ENCODE measurements around the gene MRPS14. TPM values are rescaled to one million over a fixed set of nuclear protein-coding genes. Genes with fewer than 3 reads are reported as not detected.

The MRPS14 gene
- total RNA-seq, 8 experiments from 2014 or later = 22.2 to 37.8 (median 32.5) TPM

DNA sequence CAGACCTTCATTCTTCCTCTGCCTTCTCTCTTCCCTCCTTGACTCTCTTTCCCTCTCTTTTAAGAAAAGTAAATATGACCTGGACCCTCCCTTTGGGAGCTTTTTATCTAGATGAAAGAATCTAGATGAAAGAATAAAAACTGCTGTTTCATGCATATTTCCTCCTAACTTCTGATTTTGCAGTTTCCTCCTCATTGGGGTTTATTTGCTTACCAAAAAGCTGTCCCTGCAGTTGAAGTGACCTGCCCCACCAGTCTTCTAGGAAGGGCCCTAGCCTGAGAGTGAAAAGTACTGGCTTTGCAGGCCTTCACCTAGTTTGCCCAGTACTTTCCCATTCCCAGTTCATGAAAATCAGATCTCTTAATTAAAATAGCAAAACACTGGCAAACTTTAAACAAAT is 51.8 kb downstream of the MRPS14 start:
- no peaks in the 10 kb centered on the region for H3K4me1 ChIP-seq (replicated peaks in 1 of 2)
- in situ Hi-C loops (cut with MboI; ENCODE audit: low pct_unique_long_range_greater_than_20kb in 2 of 9, low sequenced_read_pairs in 9 of 9, unreplicated experiment in 9 of 9) = no loop called here
- no peak for ATAC-seq (replicated peaks in 6 of 8)
- H3K27ac ChIP-seq = no peak overlapping the region
- no peak overlapping the region for H3K4me3 ChIP-seq

DNA sequence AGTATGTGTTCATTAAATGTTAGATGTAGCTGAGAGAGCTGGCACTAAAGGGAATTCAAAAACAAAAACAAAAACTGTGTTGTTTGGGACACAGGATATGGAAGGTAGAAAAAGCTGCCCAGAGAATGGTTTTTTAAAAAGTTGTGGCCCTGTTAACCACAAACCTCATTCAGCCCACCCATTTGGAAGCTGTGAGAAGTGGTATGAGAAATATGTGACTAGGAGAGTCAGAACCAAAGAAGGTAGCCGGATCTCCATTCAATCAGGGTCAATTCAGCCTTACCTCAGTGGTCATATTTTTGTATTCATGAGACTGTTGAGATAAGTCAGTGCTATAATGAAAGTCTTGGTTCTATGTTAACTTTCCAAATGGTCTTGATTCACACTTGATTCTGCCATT is 53.2 kb downstream of the MRPS14 start:
- no peak overlapping the region for H3K27ac ChIP-seq
- 75 to 100% (median 100%) methylated on average over 1 of the region's 1 CpG; no CpG with 5 or more reads in 1 of the 10 experiments for WGBS, 10 experiments
- H3K4me1 ChIP-seq (replicated peaks in 1 of 2) = no peaks in the 10 kb centered on the region
- no peak overlapping the region for H3K4me3 ChIP-seq
- in situ Hi-C loops (cut with MboI; ENCODE audit: low pct_unique_long_range_greater_than_20kb in 2 of 9, low sequenced_read_pairs in 9 of 9, unreplicated experiment in 9 of 9) = no loop called here
- ATAC-seq (replicated peaks in 6 of 8) = no peak

DNA sequence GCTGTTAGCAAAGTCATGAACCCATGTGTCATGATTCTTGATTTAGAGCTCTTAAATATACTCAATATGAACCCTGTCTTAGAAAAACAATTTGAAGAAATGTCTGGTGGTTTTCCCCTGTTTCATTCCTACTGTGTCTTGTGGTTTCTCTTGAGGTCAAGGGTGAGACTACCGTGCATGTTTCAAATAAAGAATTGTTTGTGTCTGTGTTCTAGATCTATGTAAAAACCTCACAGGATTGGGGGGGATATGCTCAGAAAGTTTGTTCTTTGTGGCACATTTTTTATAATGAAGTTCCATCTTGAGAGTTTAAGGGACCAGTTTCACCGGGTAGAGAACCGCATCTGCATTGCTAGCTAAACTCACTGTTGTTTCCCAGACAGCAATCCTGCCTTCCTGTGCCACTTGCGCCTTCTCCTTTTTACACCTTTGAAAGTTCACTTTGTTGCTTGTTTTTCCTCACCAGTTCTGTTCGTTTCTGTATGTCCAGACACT is 54.4 kb downstream of the MRPS14 start:
- in situ Hi-C loops (cut with MboI; ENCODE audit: low pct_unique_long_range_greater_than_20kb in 2 of 9, low sequenced_read_pairs in 9 of 9, unreplicated experiment in 9 of 9) = no loop called here
- H3K27ac ChIP-seq = no peak overlapping the region
- no peaks in the 10 kb centered on the region for H3K4me1 ChIP-seq (replicated peaks in 1 of 2)
- 67 to 100% (median 80%) methylated on average over 2 to 5 of the region's 5 CpGs; no CpG with 5 or more reads in 1 of the 10 experiments for WGBS, 10 experiments
- ATAC-seq (replicated peaks in 6 of 8) = no peak
- H3K4me3 ChIP-seq = no peak overlapping the region

DNA sequence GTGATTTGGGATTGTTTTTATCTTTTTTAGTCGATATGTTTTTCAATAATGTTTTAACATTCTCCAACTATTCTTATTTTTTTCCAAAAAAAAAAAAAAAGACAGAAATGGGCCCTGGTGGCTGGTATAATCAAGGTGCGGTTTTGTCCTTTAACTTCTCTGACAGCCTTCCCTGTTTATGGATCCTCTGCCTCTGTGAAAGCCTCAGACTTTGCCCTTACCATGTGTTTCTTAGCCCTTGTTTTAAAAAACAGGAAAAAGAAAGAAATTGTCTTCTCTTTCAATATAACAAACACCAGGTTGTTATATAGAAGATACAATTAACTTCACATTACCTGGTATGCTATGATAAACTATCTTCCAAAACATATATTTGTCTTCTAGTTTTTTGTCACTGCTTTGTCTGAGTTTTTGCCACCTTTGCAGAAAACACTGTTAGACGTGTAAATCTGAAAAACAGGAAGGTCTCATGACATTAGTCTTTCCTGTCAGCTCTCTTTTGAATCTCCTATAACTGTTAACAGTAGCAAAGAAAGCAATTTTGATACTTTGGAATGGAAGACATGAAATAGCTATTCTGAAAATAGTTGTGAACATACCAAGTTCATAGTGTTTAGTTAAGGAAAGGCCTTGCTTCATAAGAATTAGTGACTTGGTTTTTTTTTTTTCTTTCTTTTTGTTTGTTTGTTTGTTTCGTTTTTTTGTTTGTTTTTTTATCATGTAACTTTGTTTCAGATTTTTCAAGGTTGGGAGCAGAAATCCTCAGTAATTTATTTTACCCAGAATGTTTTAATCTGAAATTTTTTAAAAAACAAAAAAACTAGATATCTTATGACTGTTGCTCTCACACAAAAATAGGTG is 55.1 kb downstream of the MRPS14 start:
- Histone ChIP-seq H3K27ac (no peak overlapping the region), H3K4me3 (no peak overlapping the region), H3K4me1 (replicated peaks in 1 of 2) (no peaks in the 10 kb centered on the region)
- WGBS, 10 experiments = 55 to 85% (median 73%) methylated on average over 3 to 4 of the region's 4 CpGs
- in situ Hi-C loops (cut with MboI; ENCODE audit: low pct_unique_long_range_greater_than_20kb in 2 of 9, low sequenced_read_pairs in 9 of 9, unreplicated experiment in 9 of 9) = no loop called here
- ATAC-seq (replicated peaks in 6 of 8) = no peak

DNA sequence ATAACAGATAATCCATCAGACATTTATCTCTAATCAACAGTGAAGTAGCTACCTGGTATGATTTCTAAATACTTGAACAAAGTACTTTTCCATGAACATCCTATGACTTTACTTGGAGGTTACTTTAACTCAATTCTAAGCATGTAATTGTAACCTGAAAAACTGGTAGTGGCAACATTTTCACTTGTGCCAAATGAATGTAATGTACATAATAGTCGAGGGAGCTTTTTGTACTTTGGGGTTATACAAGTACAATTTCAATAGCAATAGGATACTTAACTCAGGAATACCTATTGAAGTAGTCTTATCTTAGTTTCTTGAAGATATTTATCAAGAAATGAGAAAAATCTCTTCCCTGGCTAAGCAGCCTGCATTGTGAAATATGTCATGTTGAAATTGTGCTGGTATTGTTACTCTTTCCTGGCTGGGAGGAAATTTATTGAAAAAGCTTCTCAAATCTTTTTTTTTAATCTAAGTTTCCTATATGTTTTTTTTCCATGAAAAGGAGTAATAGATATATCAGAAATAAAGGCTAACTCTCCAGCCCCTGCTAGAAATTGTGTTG is 57.1 kb downstream of the MRPS14 start:
- ATAC-seq (replicated peaks in 6 of 8) = no peak
- H3K27ac ChIP-seq = no peak overlapping the region
- no peak overlapping the region for H3K4me3 ChIP-seq
- in situ Hi-C loops (cut with MboI; ENCODE audit: low pct_unique_long_range_greater_than_20kb in 2 of 9, low sequenced_read_pairs in 9 of 9, unreplicated experiment in 9 of 9) = no loop called here
- H3K4me1 ChIP-seq (replicated peaks in 1 of 2) = no peaks in the 10 kb centered on the region
- 0 to 100% (median 90%) methylated on average over 1 of the region's 1 CpG; no CpG with 5 or more reads in 1 of the 10 experiments for WGBS, 10 experiments

DNA sequence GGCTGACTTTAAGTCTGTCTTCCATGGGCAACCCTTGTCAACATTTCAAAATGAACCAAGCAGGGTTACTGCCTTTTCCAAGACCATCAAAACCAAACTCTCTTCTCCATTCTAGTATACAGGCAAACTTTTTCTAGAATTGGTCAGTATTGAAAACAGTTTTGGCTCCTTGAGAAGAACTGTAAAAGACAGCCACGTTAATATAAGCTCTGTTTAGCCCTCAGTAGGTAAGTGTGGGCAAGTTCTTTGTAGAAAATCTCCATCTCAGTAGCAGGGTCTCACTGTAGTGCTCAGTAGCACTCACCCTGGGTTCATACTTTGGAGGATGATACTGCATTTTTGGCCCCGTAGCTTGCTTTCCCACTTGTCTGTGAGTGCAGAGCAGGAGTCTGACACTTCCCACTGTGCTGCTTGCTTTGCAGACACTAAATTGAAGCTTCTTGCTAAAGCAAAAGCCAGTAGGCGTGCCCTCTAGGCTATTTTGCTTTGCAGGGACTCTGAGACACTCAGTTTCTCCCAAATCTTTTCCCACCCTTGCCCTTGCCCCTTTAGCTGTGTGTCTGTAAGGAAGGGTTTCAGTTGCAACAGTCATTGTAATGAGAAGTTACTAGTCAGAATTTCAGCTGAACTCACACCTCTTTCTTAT is 57.7 kb downstream of the MRPS14 start:
- in situ Hi-C loops (cut with MboI; ENCODE audit: low pct_unique_long_range_greater_than_20kb in 2 of 9, low sequenced_read_pairs in 9 of 9, unreplicated experiment in 9 of 9) = no loop called here
- no peak overlapping the region for H3K4me3 ChIP-seq
- H3K27ac ChIP-seq = no peak overlapping the region
- peak in 4 of 8 experiments; percentile 9 to 22 (median 18) for ATAC-seq (replicated peaks in 6 of 8)
- 8 to 86% (median 70%) methylated on average over 1 to 3 of the region's 3 CpGs; no CpG with 5 or more reads in 1 of the 10 experiments for WGBS, 10 experiments
- H3K4me1 ChIP-seq (replicated peaks in 1 of 2) = no peaks in the 10 kb centered on the region

DNA sequence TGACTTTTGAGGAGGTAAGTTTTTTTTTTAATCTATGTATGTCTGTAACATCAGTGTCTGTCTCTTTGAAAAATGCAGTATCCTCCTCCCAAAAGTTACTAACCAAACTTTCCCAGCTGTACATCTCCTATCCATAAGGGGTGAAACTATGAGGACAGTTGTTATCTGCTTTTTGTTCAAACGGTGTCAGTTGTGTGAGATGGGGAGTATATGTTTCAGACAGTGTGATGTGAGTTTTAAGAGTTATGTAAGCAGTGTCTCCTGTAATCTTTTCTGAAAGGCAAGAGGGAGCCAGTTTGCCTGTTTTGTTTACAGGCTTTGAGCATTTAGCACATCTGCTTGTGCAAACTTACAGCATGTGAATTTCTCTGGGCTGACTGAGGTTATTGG is 58.3 kb downstream of the MRPS14 start:
- in situ Hi-C loops (cut with MboI; ENCODE audit: low pct_unique_long_range_greater_than_20kb in 2 of 9, low sequenced_read_pairs in 9 of 9, unreplicated experiment in 9 of 9) = no loop called here
- Histone ChIP-seq H3K4me1 (replicated peaks in 1 of 2) (no peaks in the 10 kb centered on the region), H3K4me3 (no peak overlapping the region), H3K27ac (no peak overlapping the region)
- 0 to 100% (median 70%) methylated on average over 1 of the region's 1 CpG; no CpG with 5 or more reads in 3 of the 10 experiments for WGBS, 10 experiments
- ATAC-seq (replicated peaks in 6 of 8) = peak in 3 of 8 experiments; percentile 14 to 28 (median 17)

DNA sequence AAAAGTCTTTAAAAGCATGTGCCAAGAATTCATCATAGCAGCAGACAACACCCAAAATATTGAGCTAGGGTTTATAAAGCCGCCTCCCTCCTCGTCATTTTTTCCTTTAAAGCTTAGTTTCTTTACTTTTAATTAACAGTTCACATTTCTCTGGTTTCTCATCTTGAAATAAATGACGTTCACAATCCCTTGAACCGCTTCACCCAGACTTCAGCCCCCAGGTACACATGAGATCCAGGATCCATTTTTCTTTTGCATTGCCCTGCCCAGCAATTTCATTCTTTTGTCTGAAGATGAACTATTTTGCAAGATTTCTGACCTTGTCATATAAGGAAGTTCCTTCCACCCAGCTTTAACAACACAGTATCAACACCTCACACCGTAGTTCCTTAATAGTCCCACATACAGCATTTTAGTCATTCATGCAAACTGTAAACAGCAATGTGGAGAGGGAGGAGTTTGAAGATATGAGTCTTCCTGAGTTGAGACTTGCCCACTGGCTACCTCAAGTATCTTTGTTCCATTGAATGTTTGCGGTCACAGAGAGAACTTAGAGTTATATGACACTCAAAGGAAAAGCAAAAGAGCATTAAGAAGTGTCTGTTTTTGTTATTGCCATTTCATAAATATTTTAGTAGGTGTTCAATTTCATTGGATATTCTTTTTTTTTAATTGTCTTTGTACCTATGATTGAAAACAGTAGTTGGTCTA is 58.8 kb downstream of the MRPS14 start:
- H3K4me1 ChIP-seq (replicated peaks in 1 of 2) = no peaks in the 10 kb centered on the region
- H3K27ac ChIP-seq = no peak overlapping the region
- in situ Hi-C loops (cut with MboI; ENCODE audit: low pct_unique_long_range_greater_than_20kb in 2 of 9, low sequenced_read_pairs in 9 of 9, unreplicated experiment in 9 of 9) = no loop called here
- no peak overlapping the region for H3K4me3 ChIP-seq
- peak in 3 of 8 experiments; percentile 76 to 87 (median 87) for ATAC-seq (replicated peaks in 6 of 8)
- 1 to 92% (median 67%) methylated on average over 3 to 6 of the region's 6 CpGs for WGBS, 10 experiments

DNA sequence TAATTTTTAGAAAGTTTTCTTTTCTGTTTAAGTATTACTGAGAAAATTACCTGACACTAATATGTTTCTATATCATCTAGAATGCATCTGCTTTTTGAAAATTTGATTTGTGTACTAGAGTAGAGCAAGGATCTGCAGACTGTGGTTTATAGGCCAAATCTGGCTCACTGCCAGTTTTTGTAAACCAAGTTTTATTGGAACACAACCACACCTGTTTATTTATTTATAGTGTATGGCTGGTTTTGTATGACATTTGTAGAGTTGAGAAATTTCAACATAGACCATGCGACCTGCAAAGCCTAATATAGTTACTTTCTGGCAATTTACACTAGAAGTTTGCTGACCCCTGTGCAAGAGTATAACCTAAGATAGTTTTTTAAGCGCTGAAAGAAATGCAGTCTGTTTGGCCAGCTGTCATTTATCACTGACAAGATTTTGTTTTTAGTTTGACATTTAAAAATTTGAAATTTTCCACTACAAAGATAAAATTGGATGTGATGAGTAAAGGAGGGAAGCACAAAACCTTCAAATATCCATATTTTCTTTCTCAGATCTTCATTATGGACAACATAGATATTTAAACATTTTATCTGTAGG is 59.6 kb downstream of the MRPS14 start:
- in situ Hi-C loops (cut with MboI; ENCODE audit: low pct_unique_long_range_greater_than_20kb in 2 of 9, low sequenced_read_pairs in 9 of 9, unreplicated experiment in 9 of 9) = no loop called here
- Histone ChIP-seq H3K27ac (no peak overlapping the region), H3K4me1 (replicated peaks in 1 of 2) (no peaks in the 10 kb centered on the region), H3K4me3 (no peak overlapping the region)
- no peak for ATAC-seq (replicated peaks in 6 of 8)
- 0 to 100% (median 79%) methylated on average over 1 to 2 of the region's 2 CpGs for WGBS, 10 experiments

Other genes with a start within 250 kb of the MRPS14 start
- gene CACYBP, start 23.5 kb downstream of the MRPS14 start, total RNA-seq = 100 to 1,000 TPM in 7 of 8 experiments, 10 to 100 TPM in 1; 82.5 to 174 (median 128) TPM
- gene TNN, start 44.4 kb upstream of the MRPS14 start, total RNA-seq = 1 to 10 TPM in 1 of 8 experiments, under 1 TPM in 5, not detected in 2; 0.09 to 6.6 (median 0.22) TPM
- gene KIAA0040, start 169.4 kb upstream of the MRPS14 start, total RNA-seq = 1 to 10 TPM in 2 of 8 experiments, under 1 TPM in 6; 0.05 to 1.3 (median 0.22) TPM